Fibroblast of pulmonary artery (primary cell): ENCODE results near the gene BRI3BP.

Experiments
- DNase-seq: peaks from one replicate; pipeline ENCODE4 v3.0.0-alpha.2; 2010; ENCODE audit warnings: low read depth
- H3K4me3 ChIP-seq: replicated peaks from 2 replicates; pipeline ENCODE4 v1.5.1; 2011; ENCODE audit warnings: low read depth, mild to moderate bottlenecking, control low read depth, low read length, moderate library complexity
- CTCF ChIP-seq: IDR thresholded peaks from 2 replicates; pipeline ENCODE4 v1.5.1; 2011; ENCODE audit warnings: mild to moderate bottlenecking, control low read depth, low read length, inconsistent platforms; ENCODE audit errors: missing control alignments

BRI3BP gene

DNA sequence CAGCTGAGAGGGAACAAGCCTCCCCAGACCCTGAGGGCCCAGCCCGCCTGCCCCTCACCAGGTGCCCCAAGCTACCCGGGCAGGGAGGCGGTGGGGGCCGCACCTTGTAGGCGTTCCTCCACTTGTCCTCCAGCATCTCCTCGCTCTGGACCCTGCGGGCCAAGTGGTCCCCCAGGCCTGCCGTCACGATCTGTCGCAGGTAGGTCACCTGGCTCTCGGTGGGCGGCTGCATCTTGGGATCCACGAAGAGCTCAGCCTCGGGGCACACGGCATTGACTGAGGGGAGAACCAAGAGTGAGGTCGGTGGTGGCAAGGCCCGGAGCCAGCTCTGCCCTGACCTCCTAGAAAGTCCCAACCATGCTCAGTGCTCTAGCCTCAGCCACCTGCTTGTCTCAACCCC lies 41.1 kb upstream of the BRI3BP start:
- H3K4me3 ChIP-seq: no peak overlapping the region
- DNase-seq: no peak
- TF ChIP-seq CTCF: no peak

DNA sequence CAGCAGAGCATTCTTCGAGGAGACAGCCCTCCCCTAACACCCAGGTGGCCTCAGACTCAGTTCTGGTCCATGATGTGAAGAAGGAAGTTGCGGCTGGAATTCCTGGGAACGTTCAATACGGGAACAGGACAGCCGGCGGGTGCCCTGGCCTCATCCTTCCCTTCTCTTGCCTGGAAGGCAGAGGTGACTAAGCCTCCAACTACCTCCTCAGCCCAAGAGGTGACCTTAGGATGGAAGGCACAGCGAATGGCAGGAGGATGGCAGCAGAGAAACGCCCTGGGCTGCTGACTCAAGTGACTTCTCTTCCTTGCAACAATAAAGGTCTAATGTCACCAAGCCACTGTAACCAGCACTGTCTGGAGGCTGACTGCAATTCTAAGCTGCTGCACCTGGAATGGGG lies 40.6 kb upstream of the BRI3BP start:
- DNase-seq: no peak
- H3K4me3 ChIP-seq: no peak overlapping the region
- no peak for TF ChIP-seq CTCF

DNA sequence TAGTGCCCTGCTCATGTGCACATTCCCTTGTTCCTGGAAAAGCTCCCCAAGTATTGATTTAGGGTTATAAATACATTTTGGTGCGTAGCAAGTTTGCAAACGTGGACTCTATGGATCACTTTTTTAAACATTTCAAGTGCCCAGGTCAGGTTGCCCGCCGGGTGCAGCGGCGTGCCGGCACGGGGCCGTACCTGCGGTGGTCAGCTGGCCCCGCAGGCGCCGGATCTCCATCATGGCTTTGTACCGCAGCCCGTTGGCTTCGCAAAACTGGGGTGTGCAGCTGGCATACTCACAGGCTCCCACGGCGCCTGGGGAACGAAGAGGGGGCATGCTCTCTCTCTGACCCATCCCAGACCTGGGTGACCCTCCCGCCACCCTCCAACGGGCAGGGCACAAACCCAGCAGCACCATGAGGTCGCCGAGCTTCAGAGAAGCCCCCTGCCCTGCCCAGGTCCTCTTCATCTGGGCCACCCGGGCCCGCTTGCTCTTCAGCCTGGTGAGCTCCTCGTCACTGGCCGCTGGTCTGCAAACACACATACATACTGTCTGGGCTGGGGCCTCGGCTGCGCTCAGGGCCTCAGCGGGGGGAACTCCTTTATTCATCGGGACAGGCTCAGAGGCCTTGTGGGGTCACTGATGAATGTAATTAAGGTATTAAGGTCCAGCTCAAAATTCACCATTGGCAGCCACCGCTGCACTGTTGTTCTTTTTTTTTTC lies 39.6 kb upstream of the BRI3BP start:
- DNase-seq: no peak
- no peak overlapping the region for H3K4me3 ChIP-seq
- no peak for TF ChIP-seq CTCF

GRCh38 chr12:124954771-124955170 lies 38.7 kb upstream of the BRI3BP start:
- no peak for TF ChIP-seq CTCF
- no peak for DNase-seq
- no peak overlapping the region for H3K4me3 ChIP-seq

DNA sequence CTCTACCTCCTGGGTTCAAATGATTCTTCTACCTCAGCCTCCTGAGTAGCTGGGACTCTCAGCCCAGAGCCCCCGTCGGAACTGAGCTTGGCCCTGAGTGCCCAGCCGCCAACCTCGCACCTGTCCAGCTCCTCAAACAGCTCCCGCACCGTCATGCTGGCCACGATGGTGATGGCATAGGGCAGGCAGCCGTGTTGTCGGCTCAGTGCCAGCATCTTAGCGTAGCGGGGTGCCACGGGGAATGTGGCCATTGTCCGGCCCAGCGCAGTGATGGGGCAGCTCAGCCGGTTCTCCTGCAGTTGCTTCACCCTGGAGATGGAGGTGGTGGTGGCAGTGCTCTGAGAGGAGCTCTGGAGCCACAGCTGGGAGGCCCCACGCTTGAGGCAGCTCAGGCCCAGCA lies 36.9 kb upstream of the BRI3BP start:
- no peak for DNase-seq
- H3K4me3 ChIP-seq: no peak overlapping the region
- no peak for TF ChIP-seq CTCF

GRCh38 chr12:124961055-124961454 lies 32.4 kb upstream of the BRI3BP start:
- no peak for TF ChIP-seq CTCF
- H3K4me3 ChIP-seq: no peak overlapping the region
- no peak for DNase-seq

DNA sequence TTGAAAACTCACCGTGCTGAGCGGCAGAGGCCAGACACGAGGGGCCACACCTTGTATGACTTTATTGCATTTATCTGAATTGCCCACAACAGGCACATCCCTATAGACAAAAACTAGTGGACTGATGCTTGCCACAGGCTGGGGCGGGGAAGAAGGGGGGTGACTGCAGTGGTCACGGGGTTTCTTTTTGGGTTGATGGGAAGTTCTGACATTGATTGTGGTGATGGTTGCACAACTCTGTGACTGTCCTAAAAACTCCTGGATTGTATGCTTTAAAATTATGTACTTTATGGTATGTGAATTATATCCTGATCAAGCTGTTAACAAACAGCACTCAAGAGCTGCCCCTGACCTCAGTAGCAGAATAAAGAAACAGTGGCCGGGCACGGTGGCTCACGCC lies 30.2 kb upstream of the BRI3BP start:
- DNase-seq: no peak
- TF ChIP-seq CTCF: no peak
- no peak overlapping the region for H3K4me3 ChIP-seq
